GM13976 (cell line): ENCODE data around the gene SCAMP1.
A peak's percentile ranks its signal among the peaks of the same experiment; 100 is the strongest.

ENCODE experiments used
- DNase-seq: peaks from one replicate; pipeline ENCODE4 v3.0.0; 2012; ENCODE audit warnings: low spot score
- in situ Hi-C: fragments of 300-500 bp; cut with MboI; formaldehyde crosslinking; loops from one replicate; pipeline ENCODE4 v1.12.0; 2022; ENCODE audit warnings: low sequenced_read_pairs, mixed read lengths, inconsistent platforms; ENCODE audit not compliant: unreplicated experiment
- TF ChIP-seq, protein P1 (sequence below): IDR thresholded peaks from 2 replicates; pipeline ENCODE4 v1.5.1; 2012; ENCODE audit warnings: borderline replicate concordance, mild to moderate bottlenecking; ENCODE audit not compliant: insufficient read depth; ENCODE audit errors: extremely low read depth, missing control alignments, control extremely low read depth

SCAMP1 gene

GRCh38 chr5:78509884-78510769 lies 149.7 kb downstream of the SCAMP1 start:
- peak; percentile 80 for DNase-seq
- TF ChIP-seq, protein P1, sequence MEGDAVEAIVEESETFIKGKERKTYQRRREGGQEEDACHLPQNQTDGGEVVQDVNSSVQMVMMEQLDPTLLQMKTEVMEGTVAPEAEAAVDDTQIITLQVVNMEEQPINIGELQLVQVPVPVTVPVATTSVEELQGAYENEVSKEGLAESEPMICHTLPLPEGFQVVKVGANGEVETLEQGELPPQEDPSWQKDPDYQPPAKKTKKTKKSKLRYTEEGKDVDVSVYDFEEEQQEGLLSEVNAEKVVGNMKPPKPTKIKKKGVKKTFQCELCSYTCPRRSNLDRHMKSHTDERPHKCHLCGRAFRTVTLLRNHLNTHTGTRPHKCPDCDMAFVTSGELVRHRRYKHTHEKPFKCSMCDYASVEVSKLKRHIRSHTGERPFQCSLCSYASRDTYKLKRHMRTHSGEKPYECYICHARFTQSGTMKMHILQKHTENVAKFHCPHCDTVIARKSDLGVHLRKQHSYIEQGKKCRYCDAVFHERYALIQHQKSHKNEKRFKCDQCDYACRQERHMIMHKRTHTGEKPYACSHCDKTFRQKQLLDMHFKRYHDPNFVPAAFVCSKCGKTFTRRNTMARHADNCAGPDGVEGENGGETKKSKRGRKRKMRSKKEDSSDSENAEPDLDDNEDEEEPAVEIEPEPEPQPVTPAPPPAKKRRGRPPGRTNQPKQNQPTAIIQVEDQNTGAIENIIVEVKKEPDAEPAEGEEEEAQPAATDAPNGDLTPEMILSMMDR, result no peak
- in situ Hi-C loops, result no loop called here

GRCh38 chr5:78511121-78511906 lies 150.9 kb downstream of the SCAMP1 start:
- in situ Hi-C loops, result no loop called here
- TF ChIP-seq, protein P1, result no peak
- no peak for DNase-seq

DNA sequence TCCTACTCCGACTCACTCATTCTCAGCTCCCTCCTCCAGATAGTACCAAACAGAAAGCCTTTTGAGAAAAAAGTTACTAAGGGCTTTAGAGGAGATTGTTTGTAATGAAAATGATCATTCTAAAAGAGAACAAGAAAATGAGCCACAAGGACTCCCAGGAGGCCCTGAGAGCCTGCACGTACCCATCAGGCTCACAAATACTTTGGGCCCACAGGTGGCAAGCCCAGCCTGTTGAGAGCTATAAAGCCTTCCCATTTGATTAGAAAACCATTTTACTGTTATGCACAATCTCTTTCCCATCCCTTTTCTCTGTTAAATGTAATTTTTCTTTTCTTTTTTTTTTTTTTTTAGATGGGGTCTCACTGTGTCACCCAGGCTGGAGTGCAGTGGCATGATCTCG lies 152.0 kb downstream of the SCAMP1 start:
- in situ Hi-C loops, result no loop called here
- TF ChIP-seq, protein P1, result no peak
- DNase-seq, result no peak

GRCh38 chr5:78513441-78513840 lies 153.0 kb downstream of the SCAMP1 start:
- TF ChIP-seq, protein P1, result no peak
- in situ Hi-C loops, result no loop called here
- no peak for DNase-seq

DNA sequence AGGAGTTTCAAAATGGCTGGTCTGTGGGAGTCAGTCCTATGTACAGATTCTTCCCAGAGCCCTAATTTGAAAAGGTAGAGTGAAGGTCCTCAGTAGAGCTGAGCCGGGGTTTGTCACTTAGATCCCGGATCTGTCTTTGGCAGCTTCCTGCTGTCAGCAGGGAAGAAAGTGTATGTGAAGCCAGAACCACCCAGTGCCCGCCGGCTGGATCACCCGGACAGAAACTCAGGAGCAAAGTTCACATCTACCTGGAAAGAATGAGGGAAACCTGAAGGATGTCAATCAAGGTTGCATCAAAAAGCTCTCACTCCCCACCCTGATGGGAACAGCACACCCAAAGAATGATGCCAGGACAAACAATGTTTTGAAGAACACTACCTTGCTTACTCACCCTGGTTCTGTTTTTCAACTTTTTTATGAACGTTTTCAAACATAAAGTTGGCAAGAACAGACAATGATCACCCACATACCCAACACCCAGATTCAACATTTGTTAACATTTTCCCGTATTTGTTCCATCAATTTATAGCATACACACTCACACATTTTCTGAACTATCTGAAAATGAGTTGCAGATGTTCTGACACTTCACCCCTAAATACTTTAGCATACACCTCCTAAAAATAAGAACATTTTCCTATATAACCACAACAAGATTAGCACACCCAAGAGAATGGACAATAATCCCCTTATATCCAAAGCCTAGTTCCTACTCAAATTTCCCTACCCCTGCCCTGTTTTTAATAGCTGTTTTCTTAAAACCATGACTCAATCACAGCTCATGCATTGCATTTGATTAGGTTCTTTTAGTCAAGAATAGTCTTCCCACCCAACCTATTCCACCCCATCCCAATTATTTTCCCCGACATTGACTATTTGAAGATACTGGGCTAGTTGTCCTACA lies 154.3 kb downstream of the SCAMP1 start:
- in situ Hi-C loops, result no loop called here
- TF ChIP-seq, protein P1, result no peak
- no peak for DNase-seq

DNA sequence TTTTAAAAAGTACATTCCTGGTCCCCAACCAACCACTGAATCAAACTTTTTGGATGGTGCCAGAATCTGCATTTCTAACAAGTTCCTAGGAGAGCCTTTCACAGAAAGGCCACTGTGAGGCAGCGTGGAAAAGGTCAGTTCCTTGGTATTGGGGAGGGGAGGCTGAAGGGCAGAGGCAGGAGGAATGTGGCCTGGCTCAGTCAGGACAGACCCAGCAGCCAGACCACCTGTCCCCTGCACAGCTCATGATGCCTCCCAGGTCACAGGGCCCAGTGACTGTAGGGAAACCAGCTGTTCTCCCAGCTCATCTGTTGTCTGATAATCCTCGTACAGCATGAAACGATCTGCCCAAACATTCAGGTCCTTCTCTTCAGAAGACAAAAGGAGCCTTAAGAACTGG lies 155.3 kb downstream of the SCAMP1 start:
- in situ Hi-C loops, result no loop called here
- TF ChIP-seq, protein P1, result no peak
- no peak for DNase-seq
